OCI-M1 (cell line): ENCODE measurements around the gene TAPBP.
"Not testable (repeated sequence)": the region's sequence is repeated elsewhere in the genome, so short reads cannot be mapped to it uniquely, and the experiment has no call there.

Experiments used
- DNase-seq: peaks from one replicate; lab custom pipeline; 2025; lab: John Stamatoyannopoulos, UW

The TAPBP gene

DNA sequence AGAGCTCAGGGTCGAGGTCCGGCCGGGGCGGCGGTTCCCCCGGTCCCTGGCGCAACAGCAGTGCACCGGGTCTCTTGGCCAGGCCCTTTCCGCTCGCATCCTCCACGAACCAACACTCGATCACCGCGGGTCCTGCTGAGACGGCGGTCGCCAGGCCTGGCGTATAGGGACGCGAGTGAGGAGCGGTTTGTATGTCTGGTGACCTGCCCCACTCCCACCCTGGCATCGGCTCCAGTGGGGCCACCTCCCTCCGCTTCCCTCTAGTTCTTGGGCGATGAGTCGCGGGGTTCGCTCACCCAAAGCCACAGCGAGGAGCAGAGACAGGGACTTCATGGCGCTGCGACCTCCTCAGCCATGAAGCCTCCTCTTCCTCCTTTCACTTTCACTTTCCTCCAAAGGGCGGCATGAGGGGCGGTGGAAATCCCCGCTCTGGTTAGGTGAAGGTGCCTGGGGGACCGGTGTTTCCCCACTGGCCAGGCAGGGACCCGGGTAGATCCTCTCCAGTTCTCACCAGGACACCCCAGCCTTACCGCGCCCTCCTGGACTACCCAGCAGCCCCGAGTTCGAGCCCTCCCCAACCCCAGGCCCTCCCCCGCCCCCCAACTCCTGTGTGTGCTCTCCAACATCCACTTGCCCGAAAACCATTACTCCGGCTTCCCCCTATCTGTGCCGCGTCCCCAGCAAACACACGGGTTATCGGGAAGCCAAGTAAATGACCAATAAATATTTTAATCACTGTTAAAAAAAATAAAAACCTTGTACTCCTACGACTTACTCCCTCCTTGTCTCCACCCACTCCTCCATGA, at the start of gene TAPBP:
Gene TAPBP, minus strand, starts transcription at position 370 of the 806 bp plus-strand sequence. Its CDS starts 37 bp downstream, at position 333.
- peak; percentile 90 for DNase-seq

DNA sequence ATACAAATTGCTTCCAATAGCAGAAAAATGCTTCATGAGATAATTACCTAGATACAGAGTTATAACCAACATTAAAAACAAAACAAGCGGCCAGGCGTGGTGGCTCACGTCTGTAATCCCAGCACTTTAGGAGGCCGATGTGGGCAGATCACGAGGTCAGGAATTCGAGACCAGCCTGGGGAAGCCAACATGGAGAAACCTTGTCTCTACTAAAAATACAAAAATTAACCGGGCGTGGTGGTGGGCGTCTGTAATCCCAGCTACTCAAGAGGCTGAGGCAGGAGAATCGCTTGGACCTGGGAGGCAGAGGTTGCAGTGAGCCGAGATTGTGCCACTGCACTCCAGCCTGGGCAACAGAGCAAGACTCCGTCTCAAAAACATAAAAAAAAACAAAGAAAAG, 49.6 kb upstream of the TAPBP start:
- not testable (repeated sequence) for DNase-seq

DNA sequence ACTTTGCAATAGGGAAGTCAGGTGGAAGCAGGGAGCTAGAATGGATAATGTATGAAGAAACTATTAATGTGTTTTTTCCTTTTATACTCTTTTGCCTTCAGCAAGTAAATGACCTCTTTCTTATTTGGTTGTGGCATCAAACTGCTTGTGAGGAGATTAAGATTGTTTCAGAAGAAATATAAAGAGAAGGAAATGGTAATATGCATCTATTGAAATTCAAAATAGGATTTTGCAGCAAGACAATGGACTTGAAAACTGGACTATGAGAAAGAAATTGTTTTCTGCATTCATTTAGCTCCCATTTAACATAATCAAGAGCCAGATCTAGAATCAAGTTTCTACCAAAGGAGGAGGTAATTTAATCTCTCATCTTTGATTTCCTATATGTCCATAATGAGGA, 45.5 kb upstream of the TAPBP start:
- DNase-seq = no peak

DNA sequence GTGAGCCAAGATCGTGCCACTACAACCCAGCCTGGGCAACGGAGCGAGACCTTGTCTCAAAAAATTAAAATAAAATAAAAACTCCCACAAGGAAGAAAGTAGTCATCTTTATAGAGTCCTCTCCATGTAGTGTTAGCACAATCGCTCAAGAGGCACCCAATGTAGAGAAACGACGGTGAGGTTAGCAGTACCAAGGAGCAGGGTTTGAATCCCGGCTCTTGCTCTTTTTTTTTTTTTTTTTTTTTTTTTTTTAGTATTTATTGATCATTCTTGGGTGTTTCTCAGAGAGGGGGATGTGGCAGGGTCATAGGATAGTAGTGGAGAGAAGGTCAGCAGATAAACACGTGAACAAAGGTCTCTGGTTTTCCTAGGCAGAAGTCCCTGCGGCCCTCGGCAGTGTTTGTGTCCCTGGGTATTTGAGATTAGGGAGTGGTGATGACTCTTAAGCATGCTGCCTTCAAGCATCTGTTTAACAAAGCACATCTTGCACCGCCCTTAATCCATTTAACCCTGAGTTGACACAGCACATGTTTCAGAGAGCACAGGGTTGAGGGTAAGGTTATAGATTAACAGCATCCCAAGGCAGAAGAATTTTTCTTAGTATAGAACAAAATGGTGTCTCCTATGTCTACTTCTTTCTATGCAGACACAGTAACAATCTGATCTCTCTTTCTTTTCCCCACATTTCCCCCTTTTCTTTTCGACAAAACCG, 43.4 kb upstream of the TAPBP start:
- DNase-seq = not testable (repeated sequence)

DNA sequence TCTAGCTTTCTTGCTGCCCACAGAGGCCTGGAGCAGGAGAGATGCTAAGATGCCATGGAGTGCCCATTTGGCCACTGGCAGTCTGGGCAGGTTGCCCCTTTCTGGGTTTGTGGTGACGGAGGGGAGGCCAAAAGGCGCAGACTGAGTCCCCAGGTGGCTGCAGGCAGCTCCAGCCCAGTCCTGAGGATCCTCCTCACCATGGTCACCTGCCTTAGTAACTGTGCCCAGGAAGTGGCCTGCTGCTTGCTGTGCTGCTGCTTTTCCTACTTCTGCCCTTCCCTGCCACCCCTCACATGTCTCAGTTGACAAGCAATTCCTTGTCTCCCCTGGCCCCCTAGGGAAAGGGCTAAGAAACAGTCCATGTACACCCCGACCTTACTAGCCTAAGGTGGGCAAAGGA, 42.4 kb upstream of the TAPBP start:
- DNase-seq = no peak

DNA sequence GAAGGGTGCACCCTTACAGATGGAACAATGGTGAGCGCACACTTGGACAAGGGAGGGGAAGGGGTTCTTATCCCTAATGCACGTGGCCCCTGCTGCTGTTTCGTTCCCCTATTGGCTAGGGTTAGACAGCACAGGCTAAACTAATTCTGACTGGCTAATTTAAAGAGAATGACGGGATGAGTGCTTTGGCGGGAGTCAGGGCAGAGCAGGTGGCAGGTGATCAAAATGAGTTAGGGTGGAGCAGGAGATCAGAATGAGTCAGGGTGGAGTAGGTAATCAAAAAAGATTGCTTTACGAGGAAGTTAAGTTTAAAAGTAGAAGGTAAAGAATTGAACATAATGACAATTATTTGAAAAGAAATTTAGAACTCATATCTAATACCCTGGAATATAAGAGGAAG, 42.0 kb upstream of the TAPBP start:
- not testable (repeated sequence) for DNase-seq

DNA sequence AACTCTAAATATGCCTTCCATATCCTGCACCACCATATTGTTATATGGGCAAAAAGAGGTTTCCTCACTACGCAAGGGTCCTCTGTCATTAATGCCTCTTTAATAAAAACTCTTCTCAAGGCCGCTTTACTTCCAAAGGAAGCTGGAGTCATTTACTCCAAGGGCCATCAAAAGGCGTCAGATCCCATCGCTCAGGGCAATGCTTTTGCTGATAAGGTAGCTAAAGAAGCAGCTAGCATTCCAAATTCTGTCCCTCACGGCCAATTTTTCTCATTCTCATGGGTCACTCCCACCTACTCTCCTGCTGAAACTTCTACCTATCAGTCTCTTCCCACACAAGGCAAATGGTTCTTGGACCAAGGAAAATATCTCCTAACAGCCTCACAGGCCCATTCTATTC, 33.9 kb upstream of the TAPBP start:
- DNase-seq = no peak

DNA sequence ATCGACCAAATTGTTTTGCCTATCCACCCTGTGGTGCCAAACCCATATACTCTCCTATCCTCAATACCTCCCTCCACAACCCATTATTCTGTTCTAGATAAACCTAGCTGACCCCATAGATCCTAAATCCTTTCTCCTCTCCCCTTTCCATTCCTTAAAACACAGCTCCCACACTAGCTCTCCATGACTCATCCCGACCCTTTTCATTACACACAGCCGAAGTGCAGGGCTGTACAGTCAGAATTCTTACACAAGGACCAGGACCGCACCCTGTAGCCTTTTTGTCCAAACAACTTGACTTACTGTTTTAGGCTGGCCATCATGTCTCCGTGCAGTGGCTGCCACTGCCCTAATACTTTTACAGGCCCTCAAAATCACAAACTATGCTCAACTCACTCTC, 33.1 kb upstream of the TAPBP start:
- not testable (repeated sequence) for DNase-seq

DNA sequence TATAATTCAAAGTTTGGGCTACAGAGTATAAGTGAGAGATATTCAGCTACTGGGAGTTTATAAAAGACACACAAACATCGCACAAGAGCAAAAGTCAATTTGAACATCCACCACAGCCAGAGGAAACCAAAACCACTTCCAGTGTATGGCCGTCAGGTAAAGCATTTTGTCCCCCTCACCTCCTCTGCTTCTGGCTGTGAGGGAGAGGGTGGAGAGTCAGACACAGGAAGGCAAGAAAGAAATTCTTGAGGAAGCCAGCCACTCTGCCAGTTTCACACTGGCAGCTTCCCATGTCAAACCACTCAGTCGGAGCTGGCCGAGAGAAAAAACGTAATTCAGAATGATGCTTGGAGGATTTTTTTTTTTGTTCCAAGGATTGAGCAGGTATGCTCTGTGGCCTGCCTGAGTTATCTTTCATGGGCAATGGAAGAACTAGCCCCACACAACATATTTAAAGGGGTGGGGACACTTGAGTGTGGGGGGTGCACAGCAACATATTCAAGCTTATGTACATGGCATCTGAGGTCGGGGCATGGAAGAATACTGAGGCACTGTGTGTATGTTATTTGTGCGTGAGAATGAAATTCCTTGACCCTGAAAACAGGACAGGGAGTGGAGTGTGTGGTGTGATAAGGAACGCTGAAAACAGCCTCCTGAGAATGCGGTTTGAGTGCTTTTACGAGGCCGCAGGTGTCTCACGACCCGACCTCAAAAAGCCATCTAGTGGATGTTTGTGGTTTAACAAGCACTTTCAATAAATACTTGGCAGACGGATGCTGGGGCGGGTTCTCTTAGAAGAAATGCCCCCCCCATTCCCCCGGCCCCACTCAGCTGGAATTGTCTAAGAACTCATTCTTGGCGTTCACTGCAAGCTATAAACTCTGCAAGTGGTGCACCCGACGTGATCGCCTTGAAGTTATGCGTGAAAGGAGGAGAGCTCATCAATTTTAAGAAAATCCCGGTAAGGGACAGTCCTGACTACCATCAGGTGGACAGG, 31.1 kb upstream of the TAPBP start:
- DNase-seq = peak; percentile 94

DNA sequence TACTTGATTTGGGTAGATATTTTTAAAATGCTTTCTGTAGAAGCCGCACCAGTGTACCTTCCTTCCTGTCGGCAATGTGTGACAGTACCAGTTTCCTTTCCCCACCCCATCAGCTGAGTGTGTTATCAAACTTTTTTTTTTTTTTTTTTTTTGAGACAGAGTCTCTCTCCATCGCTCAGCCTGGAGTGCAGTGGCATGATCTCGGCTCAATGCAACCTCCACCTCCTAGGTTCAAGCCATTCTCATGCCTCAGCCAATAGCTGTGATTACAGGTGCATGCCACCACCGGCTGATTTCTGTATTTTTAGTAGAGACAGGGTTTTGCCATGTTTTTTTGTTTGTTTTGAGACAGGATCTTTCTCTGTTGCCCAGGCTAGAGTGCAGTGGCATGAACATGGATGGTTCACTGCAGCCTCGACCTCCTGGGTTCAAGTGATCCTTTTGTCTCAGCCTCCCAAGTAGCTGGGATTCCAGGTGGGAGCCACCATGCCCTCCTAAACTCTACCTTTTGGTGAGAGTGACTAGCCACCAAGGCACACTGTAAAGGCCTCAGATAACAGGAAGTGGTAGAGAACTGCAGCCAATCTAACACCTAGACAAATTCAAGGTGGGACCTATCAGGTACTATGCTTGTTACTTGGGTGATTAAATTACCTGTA, 30.2 kb upstream of the TAPBP start:
- DNase-seq = no peak

DNA sequence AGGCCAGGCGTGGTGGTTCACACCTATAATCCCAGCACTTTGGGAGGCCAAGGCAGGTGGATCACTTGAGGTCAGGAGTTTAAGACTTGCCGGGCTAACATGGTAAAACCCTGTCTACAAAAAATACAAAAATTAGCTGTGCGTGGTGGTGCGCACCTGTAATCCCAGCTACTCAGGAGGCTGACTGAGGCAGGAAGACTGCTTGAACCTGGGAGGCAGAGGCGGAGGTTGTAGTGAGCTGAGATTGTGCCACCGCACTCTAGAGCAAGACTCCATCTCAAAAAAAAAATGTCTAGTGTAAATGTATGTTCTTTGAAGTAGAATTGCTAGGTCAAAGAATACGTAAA, 29.7 kb upstream of the TAPBP start:
- not testable (repeated sequence) for DNase-seq

DNA sequence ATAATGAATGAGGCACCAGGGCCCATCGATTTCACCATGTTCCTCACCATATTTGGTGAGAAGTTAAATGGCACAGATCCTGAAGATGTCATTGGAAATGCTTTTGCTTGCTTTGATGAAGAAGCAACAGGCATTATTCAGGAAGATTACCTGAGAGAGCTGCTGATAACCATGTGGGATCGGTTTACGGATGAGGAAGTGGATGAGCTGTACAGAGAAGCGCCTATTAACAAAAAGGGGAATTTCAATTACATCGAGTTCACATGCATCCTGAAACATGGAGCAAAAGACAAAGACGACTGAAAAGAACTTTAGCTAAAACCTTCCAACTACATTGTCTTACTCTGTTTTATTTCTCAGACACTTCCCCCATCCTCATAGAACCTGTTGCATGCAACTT, 25.3 kb upstream of the TAPBP start:
- no peak for DNase-seq

DNA sequence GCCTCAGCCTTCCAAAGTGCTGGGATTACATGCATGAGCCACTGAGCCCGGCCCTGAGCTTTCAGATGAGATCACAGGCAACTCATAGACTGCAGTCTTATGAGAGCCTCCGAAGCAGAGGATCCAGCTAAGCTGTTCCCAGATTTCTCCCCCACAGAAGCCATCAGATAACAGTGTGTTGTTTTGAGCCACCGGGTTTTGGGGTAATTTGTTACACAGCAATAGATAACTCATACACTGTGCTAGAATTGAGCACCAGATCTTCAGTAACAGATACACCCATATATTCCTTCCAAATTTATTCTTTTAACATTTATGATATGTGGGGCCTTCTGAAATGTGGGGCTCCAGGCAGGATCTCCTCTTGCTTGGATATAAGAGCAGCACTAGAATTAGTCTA, 22.6 kb upstream of the TAPBP start:
- no peak for DNase-seq

DNA sequence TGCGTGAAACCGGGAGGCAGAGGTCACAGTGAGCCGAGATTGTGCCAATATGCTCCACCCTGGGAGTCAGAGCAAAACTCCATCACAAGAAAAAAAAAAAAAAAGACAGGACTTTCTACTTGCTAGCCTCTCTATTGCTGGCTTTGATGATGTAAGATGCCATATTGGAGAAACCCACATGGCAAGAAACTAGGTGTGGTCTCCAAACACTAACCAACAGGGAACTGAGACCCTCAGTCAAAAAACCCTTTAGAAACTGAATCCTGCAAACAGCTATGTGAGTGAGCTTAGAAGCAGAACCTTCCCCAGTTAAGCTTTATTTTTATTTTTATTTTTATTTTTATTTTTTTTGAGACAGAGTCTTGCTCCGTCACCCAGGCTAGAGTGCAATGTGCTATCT, 22.0 kb upstream of the TAPBP start:
- DNase-seq = no peak

DNA sequence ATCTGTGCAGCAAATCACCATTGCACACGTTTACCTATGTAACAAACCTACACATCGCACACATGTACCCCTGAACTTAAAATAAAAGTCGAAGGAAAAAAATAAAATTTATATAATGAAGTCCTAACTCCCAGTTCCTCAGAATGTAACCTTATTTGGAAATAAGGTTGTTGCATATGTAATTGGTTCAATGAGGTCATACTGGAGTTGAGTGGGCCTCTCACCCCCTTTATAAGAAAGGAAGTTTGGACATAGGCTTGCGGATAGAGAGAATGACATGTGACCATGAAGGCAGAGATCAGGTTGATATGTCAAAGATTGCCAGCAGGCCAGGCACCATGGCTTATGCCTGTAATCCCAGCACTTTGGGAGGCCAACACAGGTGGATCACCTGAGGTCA, 19.8 kb upstream of the TAPBP start:
- no peak for DNase-seq

DNA sequence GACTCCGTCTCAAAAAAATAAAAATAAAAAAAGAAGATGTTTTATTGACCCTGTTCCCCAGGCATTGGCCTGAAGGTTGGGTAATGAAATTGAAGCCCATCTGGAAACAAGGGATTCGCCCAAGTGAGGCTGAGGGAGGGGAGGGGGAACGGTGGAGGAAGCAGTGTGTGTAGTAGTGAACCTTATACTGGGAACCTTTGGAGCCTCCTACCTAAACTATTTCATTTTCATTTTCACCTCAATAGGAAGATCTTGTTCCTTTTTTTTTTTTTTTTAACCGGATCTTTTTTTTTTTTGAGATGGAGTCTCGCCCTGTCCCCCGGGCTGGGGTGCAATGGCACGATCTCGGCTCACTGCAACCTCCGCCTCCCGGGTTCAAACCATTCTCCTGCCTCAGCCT, 16.9 kb upstream of the TAPBP start:
- DNase-seq = no peak

DNA sequence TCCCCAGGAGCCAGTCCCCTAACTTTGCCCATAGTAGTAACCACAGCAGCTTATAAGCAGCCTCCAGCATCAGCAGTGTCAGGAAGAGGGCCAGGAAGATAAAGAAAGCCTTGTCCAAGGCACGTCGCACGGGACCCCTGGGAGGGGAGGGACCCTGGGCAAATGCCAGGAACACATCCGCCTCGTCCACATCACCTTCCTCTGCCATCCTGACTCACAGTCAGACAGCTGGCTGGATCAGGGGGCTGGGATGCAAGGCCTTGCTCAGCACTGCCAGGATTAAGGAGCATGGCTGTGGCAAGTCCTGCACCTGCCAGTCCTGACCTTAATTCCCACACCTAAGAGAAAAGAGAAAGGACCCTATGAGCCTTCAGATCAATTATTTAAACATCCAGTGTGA, 15.2 kb upstream of the TAPBP start:
- no peak for DNase-seq

DNA sequence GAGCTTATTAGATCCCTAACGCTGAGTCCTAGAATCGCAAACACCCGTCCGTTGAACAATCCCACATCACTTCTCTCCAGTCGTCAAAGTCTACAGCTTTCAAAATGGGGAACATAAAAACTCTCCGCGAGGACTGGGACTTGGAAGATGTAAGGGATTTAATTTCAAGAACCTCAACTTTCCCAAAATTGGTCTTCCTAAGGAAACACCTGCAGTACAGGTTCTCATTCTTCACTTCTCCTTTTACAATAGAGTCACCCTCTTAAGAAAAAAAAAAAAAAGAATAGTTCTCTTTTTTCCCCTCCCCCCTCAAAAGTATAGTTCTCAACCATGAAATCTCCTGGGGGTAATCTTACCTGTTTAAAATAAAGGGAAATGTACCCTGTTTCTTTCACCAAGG, 10.2 kb upstream of the TAPBP start:
- peak; percentile 50 for DNase-seq

DNA sequence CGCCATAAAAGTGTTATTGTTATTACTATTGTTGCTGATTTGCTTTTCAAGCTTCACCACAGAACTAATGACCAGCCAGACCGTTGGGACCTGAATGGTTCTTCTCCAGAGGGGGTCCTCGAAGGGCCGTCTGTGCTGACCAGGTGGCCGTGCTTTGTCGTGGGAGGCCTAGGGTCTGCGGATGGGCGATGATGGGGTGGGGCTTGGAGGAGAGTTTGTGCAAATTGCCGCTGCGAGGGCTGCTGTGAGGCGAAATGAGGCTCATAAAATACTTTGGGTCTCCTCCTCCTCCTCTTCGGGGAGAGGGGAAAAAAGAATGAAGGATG, 9.7 kb upstream of the TAPBP start:
- DNase-seq = no peak

DNA sequence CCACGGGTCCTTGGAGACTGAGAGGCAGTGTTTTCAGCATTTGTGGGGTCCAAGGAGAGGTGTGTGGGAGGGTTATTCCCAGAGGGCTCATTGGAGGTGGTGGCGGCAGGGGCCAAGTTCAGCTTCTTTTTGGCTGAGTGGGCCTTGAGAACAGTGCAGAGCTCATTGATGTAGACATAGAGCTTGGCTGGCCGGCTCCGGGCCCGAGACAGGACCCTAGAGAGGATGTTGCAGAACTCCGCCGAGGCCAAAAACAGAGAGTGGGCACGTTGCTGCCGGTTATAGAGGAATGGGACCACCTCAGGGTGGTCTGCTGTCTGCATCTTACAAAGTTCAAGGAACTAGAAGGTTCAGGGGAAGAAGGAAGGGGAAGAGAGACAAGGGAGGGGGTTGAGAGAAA, 7.3 kb upstream of the TAPBP start:
- no peak for DNase-seq

DNA sequence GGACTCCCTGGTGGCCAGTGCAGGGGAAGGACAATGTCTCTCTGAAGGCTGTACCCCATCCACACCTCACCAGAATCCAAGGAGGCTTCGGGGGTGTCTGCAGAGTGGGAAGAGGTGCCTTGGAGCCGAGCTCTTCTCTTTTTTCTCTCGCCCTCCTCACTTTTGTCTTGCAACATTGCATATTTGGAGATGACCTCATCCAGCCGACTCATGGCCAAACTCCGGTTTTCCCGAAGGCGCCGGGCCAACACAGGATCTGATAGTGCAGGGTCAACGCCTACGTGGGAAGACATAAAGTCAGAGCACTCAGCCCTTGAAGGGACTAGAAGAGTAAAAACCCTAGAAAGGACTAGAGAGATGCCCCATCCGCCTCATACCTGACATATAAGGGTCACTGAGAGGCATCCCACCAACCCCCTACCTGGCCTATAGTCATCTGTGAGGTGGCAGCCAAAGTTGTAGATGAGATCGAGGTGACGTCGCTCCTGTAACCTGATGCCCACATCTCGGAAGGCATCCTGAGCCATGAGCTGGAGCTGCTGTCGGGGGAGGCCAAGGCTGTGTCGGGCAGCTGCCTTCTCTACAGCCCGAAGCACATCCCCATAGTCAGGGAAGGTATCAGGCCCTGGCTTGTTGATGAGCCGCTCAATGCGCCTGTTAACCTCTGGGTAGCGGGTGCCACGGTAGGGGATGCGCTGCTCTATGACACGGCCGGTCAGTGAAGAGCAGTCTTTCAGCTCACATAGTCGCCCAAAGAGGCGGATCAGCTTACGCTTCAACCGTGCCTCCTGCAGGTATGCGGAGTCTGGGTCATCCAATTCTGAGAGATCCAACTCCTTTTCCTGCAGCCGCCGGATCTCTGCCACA, 6.7 kb upstream of the TAPBP start:
- DNase-seq = no peak
